GM12878 (cell line): ENCODE data around the gene TUBAL3. TPM values are rescaled to one million over a fixed set of nuclear protein-coding genes. Genes with fewer than 3 reads are reported as not detected.

Source experiments
- ATAC-seq: fragments of 200-7000 bp; cut with Tn5 transposase; 3 replicates; pipeline ENCODE4 v1.9.1; 2020; ENCODE audit warnings: mild to moderate bottlenecking, moderate library complexity
- BruUV-seq: library from RNA; stranded (reverse); fragments of 400-500 nt; replicated peaks from 2 replicates; lab custom pipeline; 2021; lab: Mats Ljungman, UMichigan
- CTCF ChIA-PET: fragments of 300-600 bp; sonication (Branson Sonifier 250); formaldehyde crosslinking; extraction: SDS; loops from one replicate; lab custom pipeline; 2021; ENCODE audit warnings: inconsistent platforms; lab: Yijun Ruan, JAX
- POLR2A ChIA-PET: fragments of 350-600 bp; formaldehyde crosslinking; extraction: SDS; loops from one replicate; lab custom pipeline; 2021; ENCODE audit warnings: inconsistent platforms; lab: Charles Lee
- RAD21 ChIA-PET: fragments of 300-600 bp; sonication (Branson Sonifier 250); formaldehyde crosslinking; loops from one replicate; lab custom pipeline; 2023; ENCODE audit warnings: antibody characterized with exemption; ENCODE audit not compliant: unreplicated experiment; lab: Charles Lee
- SMC1A ChIA-PET: fragments of 300-600 bp; sonication (Branson Sonifier 250); formaldehyde crosslinking; loops from one replicate; lab custom pipeline; 2023; ENCODE audit not compliant: unreplicated experiment, uncharacterized antibody; lab: Charles Lee
- DNase-seq: peaks from one replicate; pipeline ENCODE4 v3.0.0-alpha.2; 2011; ENCODE audit warnings: low read depth, low spot score
- FAIRE-seq: peaks from 3 replicates; lab custom pipeline; 2011; peaks lifted over from hg19 to GRCh38; lab: Jason Lieb, UNC
- H2AFZ ChIP-seq: 2 replicates; pipeline ENCODE4 v1.6.0; 2011; ENCODE audit warnings: low read depth, low read length, control low read depth; ENCODE audit not compliant: control insufficient read depth
- H3K27ac ChIP-seq: 2 replicates; pipeline ENCODE4 v1.5.1; 2011; ENCODE audit warnings: control low read depth; ENCODE audit not compliant: control insufficient read depth, insufficient read depth
- H3K27me3 ChIP-seq, 2 experiments: replicated peaks in 1 of 2; 2 replicates each; pipeline versions ENCODE4 v1.6.0 to v1.6.1; 2011; ENCODE audit warnings: low read length in 1 of 2; ENCODE audit not compliant: control insufficient read depth in 2 of 2, insufficient read depth in 2 of 2
- H3K36me3 ChIP-seq, 2 experiments: 2 replicates each; pipeline ENCODE4 v1.5.1; 2011; ENCODE audit warnings: low read length in 1 of 2; ENCODE audit not compliant: control insufficient read depth in 2 of 2, insufficient read depth in 2 of 2
- H3K4me1 ChIP-seq: 2 replicates; pipeline ENCODE4 v1.6.1; 2011; ENCODE audit warnings: mild to moderate bottlenecking, low read length, moderate library complexity, mixed read lengths; ENCODE audit not compliant: control insufficient read depth, insufficient read depth
- H3K4me2 ChIP-seq: 2 replicates; pipeline ENCODE4 v1.6.0; 2011; ENCODE audit warnings: control low read depth; ENCODE audit not compliant: control insufficient read depth, insufficient read depth
- H3K4me3 ChIP-seq: fragments of 200-600 bp; sonication (generic); 2 replicates; pipeline ENCODE4 v1.5.1; 2016
- H3K79me2 ChIP-seq: 2 replicates; pipeline ENCODE4 v1.6.0; 2011; ENCODE audit warnings: low read length; ENCODE audit not compliant: control insufficient read depth, insufficient read depth
- H3K9ac ChIP-seq: 2 replicates; pipeline ENCODE4 v1.8.0; 2011; ENCODE audit warnings: low read length, control low read depth, mixed read lengths; ENCODE audit not compliant: control insufficient read depth, insufficient read depth
- H3K9me3 ChIP-seq: replicated peaks from 3 replicates; pipeline ENCODE4 v1.5.1; 2011; ENCODE audit warnings: mild to moderate bottlenecking, low read length; ENCODE audit not compliant: control insufficient read depth, insufficient read depth
- H4K20me1 ChIP-seq: 2 replicates; pipeline ENCODE4 v1.6.0; 2011; ENCODE audit not compliant: control insufficient read depth, insufficient read depth
- BHLHE40 ChIP-seq, 2 experiments: fragments of 450-650 bp in 1 of 2; IDR thresholded peaks; 2 replicates each; pipeline ENCODE4 v1.6.1; 2011 to 2017; ENCODE audit warnings: low read depth in 2 of 2, borderline replicate concordance in 1 of 2, improper control_type of control experiment in 1 of 2, low read length in 1 of 2, mild to moderate bottlenecking in 1 of 2
- EP300 ChIP-seq, 2 experiments: fragments of 150-350 bp in 1 of 2; IDR thresholded peaks; 2 replicates each; pipeline ENCODE4 v1.6.1; 2011 to 2012; ENCODE audit warnings: low read depth in 2 of 2, low read length in 2 of 2, borderline replicate concordance in 1 of 2, improper control_type of control experiment in 1 of 2, inconsistent platforms in 1 of 2; ENCODE audit not compliant: control insufficient read depth in 1 of 2
- IKZF2 ChIP-seq, 2 experiments: fragments of 450-650 bp; IDR thresholded peaks; 2 replicates each; pipeline ENCODE4 v1.6.1; 2017; ENCODE audit warnings: mild to moderate bottlenecking in 2 of 2, moderate library complexity in 2 of 2
- MTA2 ChIP-seq: fragments of 450-650 bp; IDR thresholded peaks from 2 replicates; pipeline ENCODE4 v1.6.1; 2016; ENCODE audit warnings: low read depth, mild to moderate bottlenecking, moderate library complexity
- MXI1 ChIP-seq: fragments of 150-350 bp; IDR thresholded peaks from 2 replicates; pipeline ENCODE4 v1.6.1; 2011; ENCODE audit warnings: low read depth, mild to moderate bottlenecking, inconsistent platforms, low read length, improper control_type of control experiment
- NFIC ChIP-seq: IDR thresholded peaks from 2 replicates; pipeline ENCODE4 v1.6.1; 2012; ENCODE audit warnings: low read depth, mild to moderate bottlenecking, inconsistent platforms, low read length, moderate library complexity
- RAD21 ChIP-seq: IDR thresholded peaks from 2 replicates; pipeline ENCODE4 v1.6.1; 2011; ENCODE audit warnings: mild to moderate bottlenecking, low read depth, low read length, moderate library complexity; ENCODE audit not compliant: insufficient read depth
- SMAD1 ChIP-seq: fragments of 450-650 bp; IDR thresholded peaks from 2 replicates; pipeline ENCODE4 v1.6.1; 2018; ENCODE audit warnings: mild to moderate bottlenecking, low read depth; ENCODE audit not compliant: partially characterized antibody
- SMC3 ChIP-seq: IDR thresholded peaks from 2 replicates; pipeline ENCODE4 v1.6.1; 2011; ENCODE audit warnings: low read length, improper control_type of control experiment, borderline replicate concordance
- WGBS: methylation state at CpG from one replicate; pipeline ENCODE4 v1.1.6; 2016; ENCODE audit warnings: low lambda C conversion rate; ENCODE audit not compliant: insufficient replicate concordance, insufficient coverage; ENCODE audit errors: missing lambda C conversion rate; 5-methylcytosine and 5-hydroxymethylcytosine counted together
- in situ Hi-C: fragments of 300-500 bp; cut with MboI; formaldehyde crosslinking; loops from 9 replicates; pipeline ENCODE4 v1.14.3; 2018; ENCODE audit warnings: mixed read lengths
- intact Hi-C: fragments of 100-400 bp; cut with micrococcal nuclease; formaldehyde crosslinking; loops from one replicate; pipeline ENCODE4 v1.14.2; 2022; ENCODE audit not compliant: unreplicated experiment
- polyA plus RNA-seq, 11 experiments: library from polyadenylated mRNA; depleted of rRNA in 4 of 11; unstranded in 6 of 11; stranded (reverse) in 5 of 11; fragments of >200 nt; fragmentation: Nextera tagmentation in 4 of 11; fragmentation: Illumina TruSeq in 1 of 11; extraction: Ambion mirVana in 4 of 11; extraction: Trizol in 1 of 11; gene quantifications; 1 replicate in 1 of 11; 2 replicates in 10 of 11; pipeline versions ENCODE4 v1.2.1 to v1.2.3, GENCODE V29; 2011 to 2016; ENCODE audit warnings: inconsistent platforms in 2 of 11, missing spikeins in 2 of 11, low read depth in 1 of 11
- total RNA-seq, 4 experiments: library from RNA; depleted of rRNA in 3 of 4; stranded (reverse); fragments of >200 nt in 3 of 4; fragmentation: Illumina TruSeq in 1 of 4; extraction: Trizol in 1 of 4; gene quantifications; 2 replicates each; pipeline versions ENCODE4 v1.2.1 to v1.2.3, GENCODE V29; 2013 to 2021
- TF ChIP-seq, protein P1 (sequence below): fragments of 450-650 bp; IDR thresholded peaks from 2 replicates; pipeline ENCODE4 v1.6.1; 2017; ENCODE audit warnings: low read depth, mild to moderate bottlenecking, moderate library complexity
- TF ChIP-seq, protein P2 (sequence below), 3 experiments: IDR thresholded peaks in 2 of 3; conservative IDR thresholded peaks in 1 of 3; 2 replicates each; pipeline ENCODE4 v1.5.1; 2011; ENCODE audit warnings: low read depth in 3 of 3, low read length in 3 of 3, mild to moderate bottlenecking in 3 of 3, control low read depth in 2 of 3, moderate library complexity in 2 of 3, inconsistent platforms in 1 of 3, mixed read lengths in 1 of 3; ENCODE audit not compliant: control insufficient read depth in 2 of 3, insufficient read depth in 1 of 3; ENCODE audit errors: extremely low read depth in 1 of 3

The TUBAL3 gene
- total and polyA plus RNA-seq, 10 of the 15 experiments (the other 5 are each of a cell fraction or from before 2014, with no cell fraction given), result 0.03 to 0.06 TPM; not detected in 8

DNA sequence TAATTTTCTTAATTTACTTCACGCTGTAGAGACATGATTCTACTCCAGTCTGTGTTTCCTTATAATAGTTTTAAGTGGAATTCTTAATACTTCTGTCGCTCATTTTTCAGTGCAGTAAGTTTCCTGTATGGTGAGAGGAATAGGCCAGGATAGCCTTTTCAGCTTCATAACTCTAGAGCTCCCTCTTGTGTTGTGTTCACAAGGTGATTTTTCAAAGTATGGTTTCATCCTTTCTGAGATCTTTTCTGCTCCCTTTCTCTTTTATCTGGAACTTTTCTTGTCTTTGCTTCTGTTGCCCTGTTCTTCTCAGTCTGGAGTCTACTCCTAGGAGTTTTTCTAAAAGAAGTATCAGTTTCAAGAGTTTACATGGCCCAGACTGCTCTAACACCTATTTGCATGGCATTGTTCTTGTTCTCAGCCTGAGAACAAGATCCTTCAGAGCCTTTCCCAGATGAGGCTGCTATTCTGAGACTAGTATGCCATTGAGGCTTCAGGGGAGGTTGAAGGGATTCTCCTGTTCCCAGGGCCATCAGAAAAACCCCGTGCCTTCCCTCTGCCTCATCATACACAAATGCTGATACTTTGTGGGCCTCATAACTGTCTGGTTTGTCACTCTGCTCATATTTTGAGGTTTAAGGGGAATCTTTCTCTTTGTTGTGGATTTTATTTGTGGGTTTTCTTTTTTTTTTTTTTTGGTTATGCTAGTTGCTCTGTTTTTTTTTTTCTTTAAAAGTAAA, 29.6 kb upstream of the TUBAL3 start:
- intact Hi-C loops (loop anchor here (2.0 to 5.0 kb wide), 2 partner anchors 585 to 617 kb away; no protein-coding TSS in a partner anchor), in situ Hi-C loops (no loop called here)
- CTCF ChIA-PET, result interaction anchor here (0.7 to 18.0 kb wide), 22 partner anchors 9 to 620 kb away, joined by 3 to 535 read pairs (median 6); partner anchors contain the start of gene TUBAL3
- POLR2A ChIA-PET, result interaction anchor here (0.6 to 0.7 kb wide), 2 partner anchors 419 to 1736 kb away, joined by 4 to 10 read pairs; no protein-coding TSS in a partner anchor
- SMC1A ChIA-PET, result interaction anchor here (0.7 to 5.0 kb wide), 18 partner anchors 8 to 620 kb away, joined by 3 to 33 read pairs (median 4); partner anchors contain the start of gene TUBAL3
- BruUV-seq, result no TSS peak
- DNase-seq, result no peak
- H3K36me3 ChIP-seq, result no peaks in the 10 kb centered on the region; a peak in 1 of 4 replicates
- ATAC-seq, result peak; percentile 85
- H4K20me1 ChIP-seq, result no peaks in the 10 kb centered on the region
- H3K27me3 ChIP-seq, result no peaks in the 10 kb centered on the region
- H3K9me3 ChIP-seq, result no peaks in the 10 kb centered on the region
- no peak overlapping the region for H3K4me2 ChIP-seq
- no peak overlapping the region for H3K27ac ChIP-seq
- RAD21 ChIA-PET, result interaction anchor here (0.7 to 2.7 kb wide), 10 partner anchors 8 to 619 kb away, joined by 3 to 25 read pairs (median 4); no protein-coding TSS in a partner anchor
- H2AFZ ChIP-seq, result no peak overlapping the region
- H3K79me2 ChIP-seq, result no peaks in the 10 kb centered on the region
- no peak overlapping the region for H3K9ac ChIP-seq
- no peak overlapping the region for H3K4me3 ChIP-seq
- no peaks in the 10 kb centered on the region for H3K4me1 ChIP-seq
- 75% methylated on average over 3 of the region's 3 CpGs for WGBS
- peak; percentile 93 for FAIRE-seq
- peak; percentile 60; the same call in 1 of the 2 replicates for TF ChIP-seq SMC3
- TF ChIP-seq RAD21, result peak; percentile 64
- 0 out of 2 replicates have a peak, but pooled peaks have one; percentile 40 for TF ChIP-seq MXI1
- TF ChIP-seq, protein P1, sequence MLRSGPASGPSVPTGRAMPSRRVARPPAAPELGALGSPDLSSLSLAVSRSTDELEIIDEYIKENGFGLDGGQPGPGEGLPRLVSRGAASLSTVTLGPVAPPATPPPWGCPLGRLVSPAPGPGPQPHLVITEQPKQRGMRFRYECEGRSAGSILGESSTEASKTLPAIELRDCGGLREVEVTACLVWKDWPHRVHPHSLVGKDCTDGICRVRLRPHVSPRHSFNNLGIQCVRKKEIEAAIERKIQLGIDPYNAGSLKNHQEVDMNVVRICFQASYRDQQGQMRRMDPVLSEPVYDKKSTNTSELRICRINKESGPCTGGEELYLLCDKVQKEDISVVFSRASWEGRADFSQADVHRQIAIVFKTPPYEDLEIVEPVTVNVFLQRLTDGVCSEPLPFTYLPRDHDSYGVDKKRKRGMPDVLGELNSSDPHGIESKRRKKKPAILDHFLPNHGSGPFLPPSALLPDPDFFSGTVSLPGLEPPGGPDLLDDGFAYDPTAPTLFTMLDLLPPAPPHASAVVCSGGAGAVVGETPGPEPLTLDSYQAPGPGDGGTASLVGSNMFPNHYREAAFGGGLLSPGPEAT, result peak; percentile 56; the same call in 1 of the 2 replicates
- TF ChIP-seq, protein P2, sequence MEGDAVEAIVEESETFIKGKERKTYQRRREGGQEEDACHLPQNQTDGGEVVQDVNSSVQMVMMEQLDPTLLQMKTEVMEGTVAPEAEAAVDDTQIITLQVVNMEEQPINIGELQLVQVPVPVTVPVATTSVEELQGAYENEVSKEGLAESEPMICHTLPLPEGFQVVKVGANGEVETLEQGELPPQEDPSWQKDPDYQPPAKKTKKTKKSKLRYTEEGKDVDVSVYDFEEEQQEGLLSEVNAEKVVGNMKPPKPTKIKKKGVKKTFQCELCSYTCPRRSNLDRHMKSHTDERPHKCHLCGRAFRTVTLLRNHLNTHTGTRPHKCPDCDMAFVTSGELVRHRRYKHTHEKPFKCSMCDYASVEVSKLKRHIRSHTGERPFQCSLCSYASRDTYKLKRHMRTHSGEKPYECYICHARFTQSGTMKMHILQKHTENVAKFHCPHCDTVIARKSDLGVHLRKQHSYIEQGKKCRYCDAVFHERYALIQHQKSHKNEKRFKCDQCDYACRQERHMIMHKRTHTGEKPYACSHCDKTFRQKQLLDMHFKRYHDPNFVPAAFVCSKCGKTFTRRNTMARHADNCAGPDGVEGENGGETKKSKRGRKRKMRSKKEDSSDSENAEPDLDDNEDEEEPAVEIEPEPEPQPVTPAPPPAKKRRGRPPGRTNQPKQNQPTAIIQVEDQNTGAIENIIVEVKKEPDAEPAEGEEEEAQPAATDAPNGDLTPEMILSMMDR (IDR thresholded peaks at IDR 0.05 in 2 of 3, conservative IDR thresholded peaks at IDR 0.05 in 1 of 3; ENCODE audit: control insufficient read depth in 2 of 3, extremely low read depth in 1 of 3, insufficient read depth in 1 of 3, low read depth in 3 of 3, low read length in 3 of 3), result peak; percentile 57 to 70 (median 64); a peak in 5 of 6 replicates
- no peak for TF ChIP-seq SMAD1
- peak in 1 of 2 experiments; percentile 14; a peak in 1 of 4 replicates for TF ChIP-seq EP300 (IDR thresholded peaks at IDR 0.05; ENCODE audit: borderline replicate concordance in 1 of 2, control insufficient read depth in 1 of 2, low read depth in 2 of 2, low read length in 2 of 2)
- peak; percentile 70 for TF ChIP-seq MTA2
- peak in 1 of 2 experiments; percentile 39; a peak in 2 of 4 replicates for TF ChIP-seq IKZF2 (IDR thresholded peaks at IDR 0.05)
- peak; percentile 53; the same call in 1 of the 2 replicates for TF ChIP-seq NFIC
- 0 out of 4 replicates have a peak, but pooled peaks of 1 of the 2 experiments have one; percentile 6 for TF ChIP-seq BHLHE40 (IDR thresholded peaks at IDR 0.05; ENCODE audit: borderline replicate concordance in 1 of 2, low read depth in 2 of 2, low read length in 1 of 2)
